ENCODE results near the gene TCF7L2.

Gene TCF7L2

DNA sequence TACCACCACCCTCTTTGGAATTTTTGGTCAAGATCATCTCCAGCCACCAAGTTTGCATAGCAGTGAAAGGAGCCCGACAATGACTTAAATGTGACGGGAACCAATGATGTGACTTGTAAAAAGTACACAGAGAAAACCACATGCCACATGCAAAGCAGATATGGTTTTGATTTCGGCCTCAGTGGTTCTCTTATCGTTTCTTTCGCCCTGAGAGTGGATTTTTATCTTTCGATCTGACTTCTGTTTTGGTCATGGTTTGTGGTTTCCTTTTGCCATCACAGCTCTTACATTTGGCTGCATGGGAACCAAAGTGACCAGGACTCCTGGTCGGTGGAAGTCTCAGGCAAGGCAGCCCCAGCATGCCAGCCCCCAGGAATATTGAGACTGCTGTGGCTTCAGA, 31.5 kb downstream of the TCF7L2 start:
- Histone ChIP-seq H3K36me3 (ENCODE audit: control insufficient read depth in 2 of 2, insufficient read depth in 2 of 2, low read length in 2 of 2) (no peaks in the 10 kb centered on the region), H3K27ac (ENCODE audit: low read length) (no peak overlapping the region), H3K9ac (ENCODE audit: low read length in 2 of 2) (no peak overlapping the region), H3K9me3 (ENCODE audit: control insufficient read depth in 2 of 2, low read length in 2 of 2) (no peaks in the 10 kb centered on the region), H3K27me3 (ENCODE audit: control insufficient read depth in 1 of 2, insufficient read depth in 2 of 2, low read length in 2 of 2) (no peaks in the 10 kb centered on the region), H3K4me3 (ENCODE audit: low read length in 2 of 2) (no peak overlapping the region), H3K4me1 (ENCODE audit: control insufficient read depth, insufficient read depth, low read length) (peaks cover 31% of the 10 kb centered on the region)

DNA sequence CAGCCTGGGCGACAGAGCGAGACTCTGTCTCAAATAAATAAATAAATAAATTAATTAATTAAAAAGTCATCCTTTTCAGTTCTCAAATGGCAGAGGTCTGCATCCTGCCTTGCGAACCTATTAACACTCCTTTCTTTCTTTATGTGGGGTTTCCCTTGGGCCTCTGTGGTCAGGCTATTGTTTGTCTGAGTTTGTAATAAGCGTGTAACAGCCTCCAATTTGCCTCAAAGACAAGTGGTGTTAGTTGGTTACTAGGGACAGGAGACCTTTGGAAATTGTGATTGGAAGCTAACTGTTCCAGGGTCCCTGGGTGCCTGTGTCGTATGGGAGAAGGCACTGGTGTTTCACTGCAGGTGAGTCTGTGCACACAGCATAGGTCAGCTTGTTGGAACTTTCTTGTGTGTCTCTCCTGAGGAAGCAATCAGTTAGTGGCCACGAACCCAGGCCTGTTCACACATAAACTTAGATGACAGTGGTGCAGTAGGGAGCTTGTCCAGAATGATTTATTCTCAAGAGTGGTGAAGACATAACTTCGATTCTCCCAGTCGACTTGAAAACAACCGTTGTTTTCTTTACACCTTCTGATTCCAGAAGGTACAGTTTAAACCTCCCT, 33.5 kb downstream of the TCF7L2 start:
- H3K27ac ChIP-seq (ENCODE audit: low read length), result no peak overlapping the region
- no peak overlapping the region for H3K9ac ChIP-seq (ENCODE audit: low read length in 2 of 2)

DNA sequence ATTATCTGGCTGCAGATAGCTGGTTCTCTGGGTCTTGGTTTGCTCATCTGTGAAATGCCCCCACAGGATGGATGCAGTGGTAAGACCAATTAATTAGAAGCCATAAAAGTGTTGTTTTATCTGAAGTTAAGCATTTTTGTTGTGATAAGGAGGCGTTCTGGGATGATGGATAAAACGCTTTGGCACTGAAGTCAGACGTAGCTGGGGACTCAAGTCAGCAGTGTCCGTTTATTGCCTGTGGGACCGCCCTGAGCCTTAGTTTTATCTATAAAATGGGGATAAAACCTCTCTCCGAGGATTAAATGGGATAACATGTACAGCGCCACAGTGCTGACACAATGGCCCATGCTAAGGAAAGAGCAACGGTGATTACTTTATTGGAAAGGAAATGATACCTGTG, 34.7 kb downstream of the TCF7L2 start:
- peaks cover 44% of the 10 kb centered on the region for H3K4me1 ChIP-seq (ENCODE audit: control insufficient read depth, insufficient read depth, low read length)

More for the DNA sequence above, 33.5 kb downstream of the TCF7L2 start:
- no peaks in the 10 kb centered on the region for H3K36me3 ChIP-seq (ENCODE audit: control insufficient read depth in 2 of 2, insufficient read depth in 2 of 2, low read length in 2 of 2)
- peaks cover 39% of the 10 kb centered on the region for H3K4me1 ChIP-seq (ENCODE audit: control insufficient read depth, insufficient read depth, low read length)
- no peak overlapping the region for H3K4me3 ChIP-seq (ENCODE audit: low read length in 2 of 2)
- H3K27me3 ChIP-seq (ENCODE audit: control insufficient read depth in 1 of 2, insufficient read depth in 2 of 2, low read length in 2 of 2), result no peaks in the 10 kb centered on the region
- H3K9me3 ChIP-seq (ENCODE audit: control insufficient read depth in 2 of 2, low read length in 2 of 2), result no peaks in the 10 kb centered on the region

DNA sequence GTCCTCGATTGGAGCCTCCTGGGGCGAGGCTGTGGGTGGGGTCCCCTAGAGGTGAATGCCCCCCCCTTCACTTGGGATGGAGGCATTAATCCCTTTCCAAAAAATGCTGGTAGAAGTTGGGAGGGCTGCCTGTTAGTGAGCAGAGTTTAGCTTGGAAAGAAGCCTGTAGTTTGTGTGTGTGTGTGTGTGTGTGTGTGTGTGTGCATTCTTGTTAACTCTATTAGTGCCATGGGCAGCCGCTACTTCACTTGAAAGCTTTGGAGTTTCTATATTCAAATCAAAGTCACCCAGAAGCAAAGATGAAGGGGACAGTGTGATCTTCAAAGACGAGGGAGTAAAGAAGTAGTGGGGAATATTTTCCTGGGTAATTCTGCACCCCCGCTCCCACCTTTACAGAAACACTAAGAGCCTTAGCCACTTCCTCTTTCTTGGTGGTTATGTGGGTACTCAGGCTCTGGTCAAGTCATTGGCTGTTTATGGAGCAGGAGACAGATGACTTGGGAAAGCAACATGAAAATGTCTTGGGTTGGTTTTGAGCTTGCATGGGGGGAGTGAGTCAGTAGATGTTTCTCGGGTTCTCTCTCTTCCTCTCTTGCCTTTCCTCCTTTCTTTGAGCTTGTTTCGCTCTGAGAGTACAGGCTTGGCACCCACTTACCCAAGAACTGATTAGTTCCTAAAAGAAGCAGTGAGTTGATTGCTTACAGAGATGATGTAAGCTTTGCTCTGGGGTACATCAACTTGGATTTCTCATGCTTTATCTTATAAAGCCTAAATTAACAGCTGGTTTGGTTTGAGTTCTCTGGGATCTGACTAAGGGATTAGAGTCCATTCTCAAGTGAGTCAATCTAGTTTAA, 35.9 kb downstream of the TCF7L2 start:
- H3K4me1 ChIP-seq (ENCODE audit: control insufficient read depth, insufficient read depth, low read length), result peaks cover 46% of the 10 kb centered on the region
- H3K36me3 ChIP-seq (ENCODE audit: control insufficient read depth in 2 of 2, insufficient read depth in 2 of 2, low read length in 2 of 2), result no peaks in the 10 kb centered on the region
- no peaks in the 10 kb centered on the region for H3K9me3 ChIP-seq (ENCODE audit: control insufficient read depth in 2 of 2, low read length in 2 of 2)
- peak overlapping the region; percentile 44 to 47 for H3K4me3 ChIP-seq (ENCODE audit: low read length in 2 of 2)
- H3K9ac ChIP-seq (ENCODE audit: low read length in 2 of 2), result no peak overlapping the region
- no peak overlapping the region for H3K27ac ChIP-seq (ENCODE audit: low read length)
- no peaks in the 10 kb centered on the region for H3K27me3 ChIP-seq (ENCODE audit: control insufficient read depth in 1 of 2, insufficient read depth in 2 of 2, low read length in 2 of 2)

More for the DNA sequence above, 34.7 kb downstream of the TCF7L2 start:
- H3K9ac ChIP-seq (ENCODE audit: low read length in 2 of 2), result no peak overlapping the region
- no peaks in the 10 kb centered on the region for H3K9me3 ChIP-seq (ENCODE audit: control insufficient read depth in 2 of 2, low read length in 2 of 2)
- peak overlapping the region; percentile 11 for H3K27ac ChIP-seq (ENCODE audit: low read length)
- H3K27me3 ChIP-seq (ENCODE audit: control insufficient read depth in 1 of 2, insufficient read depth in 2 of 2, low read length in 2 of 2), result no peaks in the 10 kb centered on the region
- H3K36me3 ChIP-seq (ENCODE audit: control insufficient read depth in 2 of 2, insufficient read depth in 2 of 2, low read length in 2 of 2), result no peaks in the 10 kb centered on the region
- H3K4me3 ChIP-seq (ENCODE audit: low read length in 2 of 2), result no peak overlapping the region

DNA sequence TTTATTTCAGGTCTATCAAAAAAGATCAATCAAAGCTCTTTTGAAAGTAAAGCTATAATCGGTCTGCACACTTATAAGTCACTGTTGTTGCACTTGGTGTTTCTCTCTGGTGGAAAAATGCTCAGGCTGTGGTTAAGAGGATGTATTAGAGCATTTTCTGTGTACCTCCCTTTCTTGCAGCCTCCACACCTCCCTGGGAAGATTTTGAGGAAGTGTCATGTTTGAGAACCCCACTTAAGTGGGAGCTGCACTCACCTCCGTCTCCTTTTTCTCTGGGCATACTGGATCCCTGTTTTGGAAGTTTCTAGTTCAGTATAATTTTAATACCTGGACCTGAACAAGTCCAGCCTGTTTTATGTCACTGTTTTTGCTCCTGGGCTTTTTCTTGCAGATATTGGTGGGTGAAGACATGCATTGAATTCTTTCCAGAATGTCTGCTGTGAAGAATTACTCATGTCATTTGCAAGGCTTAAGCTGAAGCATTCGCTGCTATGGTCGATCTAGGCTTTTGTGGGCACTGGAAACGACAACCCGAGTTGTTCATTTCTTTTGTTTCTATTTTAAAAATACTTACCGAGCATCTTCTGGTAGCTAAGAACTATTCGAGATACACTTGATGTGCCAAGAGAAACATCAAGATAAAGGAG, 36.6 kb downstream of the TCF7L2 start:
- Histone ChIP-seq H3K36me3 (ENCODE audit: control insufficient read depth in 2 of 2, insufficient read depth in 2 of 2, low read length in 2 of 2) (no peaks in the 10 kb centered on the region), H3K4me1 (ENCODE audit: control insufficient read depth, insufficient read depth, low read length) (peaks cover 46% of the 10 kb centered on the region), H3K27me3 (ENCODE audit: control insufficient read depth in 1 of 2, insufficient read depth in 2 of 2, low read length in 2 of 2) (no peaks in the 10 kb centered on the region), H3K9ac (ENCODE audit: low read length in 2 of 2) (no peak overlapping the region), H3K4me3 (ENCODE audit: low read length in 2 of 2) (no peak overlapping the region), H3K27ac (ENCODE audit: low read length) (no peak overlapping the region), H3K9me3 (ENCODE audit: control insufficient read depth in 2 of 2, low read length in 2 of 2) (no peaks in the 10 kb centered on the region)

DNA sequence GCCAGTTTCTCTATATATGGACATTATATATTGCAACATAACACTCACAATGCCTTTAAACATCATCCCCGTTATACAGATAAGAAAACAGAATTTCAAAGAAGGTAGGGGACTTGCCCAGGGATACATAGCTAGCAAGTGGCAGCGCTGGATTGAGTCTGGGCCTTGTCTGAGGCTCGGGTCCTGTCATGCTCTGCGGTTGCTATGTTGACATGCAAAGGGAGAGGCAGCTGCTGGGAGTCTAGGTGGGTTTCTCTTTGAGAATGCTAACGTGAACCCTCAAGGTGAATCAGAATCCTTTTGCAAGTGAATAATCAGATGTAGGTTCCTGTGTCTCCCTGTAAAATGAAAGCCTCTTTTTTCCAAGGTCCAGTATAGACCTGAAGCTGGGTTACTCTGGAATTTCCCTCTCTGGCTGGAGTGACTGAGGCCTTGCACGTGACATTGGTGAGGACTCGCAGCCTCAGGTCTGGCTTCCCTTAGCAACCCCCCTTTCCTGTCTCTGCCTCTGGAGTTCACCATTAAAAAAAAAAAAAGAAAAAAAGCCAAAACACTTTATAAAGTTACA, 38.9 kb downstream of the TCF7L2 start:
- H3K36me3 ChIP-seq (ENCODE audit: control insufficient read depth in 2 of 2, insufficient read depth in 2 of 2, low read length in 2 of 2), result no peaks in the 10 kb centered on the region
- no peak overlapping the region for H3K4me3 ChIP-seq (ENCODE audit: low read length in 2 of 2)
- no peak overlapping the region for H3K27ac ChIP-seq (ENCODE audit: low read length)
- H3K27me3 ChIP-seq (ENCODE audit: control insufficient read depth in 1 of 2, insufficient read depth in 2 of 2, low read length in 2 of 2), result no peaks in the 10 kb centered on the region
- H3K9ac ChIP-seq (ENCODE audit: low read length in 2 of 2), result no peak overlapping the region
- H3K9me3 ChIP-seq (ENCODE audit: control insufficient read depth in 2 of 2, low read length in 2 of 2), result no peaks in the 10 kb centered on the region
- H3K4me1 ChIP-seq (ENCODE audit: control insufficient read depth, insufficient read depth, low read length), result peaks cover 43% of the 10 kb centered on the region

DNA sequence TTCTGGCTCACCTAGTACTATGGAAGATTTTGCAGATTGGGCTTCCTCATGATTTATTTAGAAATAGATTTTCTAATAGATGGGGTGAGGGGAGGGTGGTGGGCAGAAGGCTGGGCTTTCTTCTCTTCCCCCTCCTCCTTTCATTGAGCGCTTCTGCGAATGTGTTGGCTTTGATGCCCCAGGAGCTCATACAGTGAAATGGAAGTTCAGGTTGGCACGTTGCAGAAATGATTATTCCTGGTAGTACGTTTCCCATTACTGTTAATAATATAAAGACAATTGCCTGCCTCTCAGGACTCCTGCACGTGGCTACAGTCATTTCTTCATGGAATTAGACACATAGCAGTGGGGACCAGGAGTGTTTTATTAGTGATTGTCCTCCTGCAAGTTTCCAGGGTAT, 39.8 kb downstream of the TCF7L2 start:
- no peaks in the 10 kb centered on the region for H3K27me3 ChIP-seq (ENCODE audit: control insufficient read depth in 1 of 2, insufficient read depth in 2 of 2, low read length in 2 of 2)
- peaks cover 40% of the 10 kb centered on the region for H3K4me1 ChIP-seq (ENCODE audit: control insufficient read depth, insufficient read depth, low read length)
- H3K4me3 ChIP-seq (ENCODE audit: low read length in 2 of 2), result no peak overlapping the region
- H3K27ac ChIP-seq (ENCODE audit: low read length), result no peak overlapping the region
- no peaks in the 10 kb centered on the region for H3K9me3 ChIP-seq (ENCODE audit: control insufficient read depth in 2 of 2, low read length in 2 of 2)
- H3K36me3 ChIP-seq (ENCODE audit: control insufficient read depth in 2 of 2, insufficient read depth in 2 of 2, low read length in 2 of 2), result no peaks in the 10 kb centered on the region
- H3K9ac ChIP-seq (ENCODE audit: low read length in 2 of 2), result no peak overlapping the region

DNA sequence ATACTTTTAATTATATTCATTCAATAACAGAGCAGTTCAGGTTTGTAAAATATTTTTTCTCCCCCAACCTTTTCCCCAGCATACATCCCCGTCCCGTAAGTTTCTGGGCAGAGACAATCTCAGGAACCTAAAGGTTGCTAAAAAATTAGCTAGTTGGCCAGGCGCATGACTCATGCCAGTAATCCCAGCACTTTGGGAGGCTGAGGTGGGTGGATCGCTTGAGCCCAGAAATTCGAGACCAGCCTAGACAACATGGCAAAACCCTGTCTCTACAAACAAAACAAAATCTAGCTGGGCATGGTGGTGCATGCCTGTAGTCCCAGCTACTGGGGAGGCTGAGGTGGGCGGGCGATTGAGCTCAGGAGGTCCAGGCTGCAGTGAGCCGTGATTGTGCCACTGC, 40.2 kb downstream of the TCF7L2 start:
- Histone ChIP-seq H3K9me3 (ENCODE audit: control insufficient read depth in 2 of 2, low read length in 2 of 2) (no peaks in the 10 kb centered on the region), H3K27ac (ENCODE audit: low read length) (no peak overlapping the region), H3K36me3 (ENCODE audit: control insufficient read depth in 2 of 2, insufficient read depth in 2 of 2, low read length in 2 of 2) (no peaks in the 10 kb centered on the region), H3K9ac (ENCODE audit: low read length in 2 of 2) (no peak overlapping the region), H3K4me1 (ENCODE audit: control insufficient read depth, insufficient read depth, low read length) (peaks cover 37% of the 10 kb centered on the region), H3K27me3 (ENCODE audit: control insufficient read depth in 1 of 2, insufficient read depth in 2 of 2, low read length in 2 of 2) (no peaks in the 10 kb centered on the region), H3K4me3 (ENCODE audit: low read length in 2 of 2) (no peak overlapping the region)

DNA sequence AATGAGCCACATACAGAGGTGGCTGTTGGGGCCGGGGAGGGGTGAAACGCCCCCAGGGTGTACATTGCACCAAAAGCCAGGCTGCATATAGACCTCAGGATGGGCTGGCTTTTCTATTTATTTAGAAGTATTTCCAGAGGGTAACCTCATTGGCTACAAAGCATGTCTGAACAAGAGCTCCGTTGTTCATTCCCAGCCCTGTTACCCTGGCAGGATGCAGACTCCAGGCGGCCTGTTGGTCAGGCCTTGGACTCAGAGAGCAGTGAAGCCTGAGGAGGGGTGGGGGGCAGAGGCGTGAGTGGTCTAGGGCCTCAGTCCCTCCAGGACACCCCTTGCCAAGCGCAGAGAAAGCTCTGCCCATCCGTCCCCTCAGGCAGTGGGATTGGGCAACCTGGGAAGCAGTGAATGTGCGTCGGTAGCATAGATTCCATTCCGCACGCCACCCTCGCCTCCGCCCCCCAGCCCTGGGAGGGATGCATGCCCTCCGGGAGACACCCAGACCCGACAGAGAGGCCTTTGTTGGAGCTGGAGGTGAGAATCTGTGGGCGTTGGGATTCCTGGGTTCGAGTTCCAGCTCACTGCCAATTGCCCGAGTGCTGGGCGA, 41.9 kb downstream of the TCF7L2 start:
- Histone ChIP-seq H3K27ac (ENCODE audit: low read length) (no peak overlapping the region), H3K4me3 (ENCODE audit: low read length in 2 of 2) (no peak overlapping the region), H3K4me1 (ENCODE audit: control insufficient read depth, insufficient read depth, low read length) (peaks cover 23% of the 10 kb centered on the region), H3K36me3 (ENCODE audit: control insufficient read depth in 2 of 2, insufficient read depth in 2 of 2, low read length in 2 of 2) (no peaks in the 10 kb centered on the region), H3K27me3 (ENCODE audit: control insufficient read depth in 1 of 2, insufficient read depth in 2 of 2, low read length in 2 of 2) (no peaks in the 10 kb centered on the region), H3K9me3 (ENCODE audit: control insufficient read depth in 2 of 2, low read length in 2 of 2) (no peaks in the 10 kb centered on the region), H3K9ac (ENCODE audit: low read length in 2 of 2) (no peak overlapping the region)

DNA sequence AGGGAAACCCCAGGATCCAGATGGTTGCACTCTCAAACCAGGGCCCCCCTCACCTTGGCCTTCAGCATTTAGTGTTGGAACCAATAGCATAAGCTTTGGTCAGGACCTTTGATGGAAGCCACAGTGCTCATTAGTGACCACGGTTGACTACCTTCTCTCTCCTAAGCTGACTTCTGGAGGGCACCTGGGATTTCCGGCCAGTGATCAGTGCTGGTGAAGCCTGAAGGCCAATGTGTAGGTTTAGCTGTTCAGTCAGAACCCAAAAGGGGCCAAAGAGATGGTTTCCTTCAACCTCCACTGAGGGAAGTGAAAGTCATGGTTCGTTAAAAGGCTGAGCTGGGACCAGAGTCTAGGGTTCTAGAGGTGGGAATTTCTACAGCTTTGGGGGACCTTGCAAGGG, 46.4 kb downstream of the TCF7L2 start:
- Histone ChIP-seq H3K27ac (ENCODE audit: low read length) (no peak overlapping the region), H3K4me3 (ENCODE audit: low read length in 2 of 2) (no peak overlapping the region), H3K9me3 (ENCODE audit: control insufficient read depth in 2 of 2, low read length in 2 of 2) (no peaks in the 10 kb centered on the region), H3K27me3 (ENCODE audit: control insufficient read depth in 1 of 2, insufficient read depth in 2 of 2, low read length in 2 of 2) (no peaks in the 10 kb centered on the region), H3K9ac (ENCODE audit: low read length in 2 of 2) (no peak overlapping the region), H3K36me3 (ENCODE audit: control insufficient read depth in 2 of 2, insufficient read depth in 2 of 2, low read length in 2 of 2) (no peaks in the 10 kb centered on the region), H3K4me1 (ENCODE audit: control insufficient read depth, insufficient read depth, low read length) (peaks cover 21% of the 10 kb centered on the region)
